NCI-H82 (cell line): ENCODE results near the gene STON2.
"Not testable (repeated sequence)": the region's sequence is repeated elsewhere in the genome, so short reads cannot be mapped to it uniquely, and the experiment has no call there.

Source experiments
- DNase-seq: peaks from one replicate; lab custom pipeline; 2025; lab: John Stamatoyannopoulos, UW

The STON2 gene

GRCh38 chr14:81382517-81383225 is 17.5 kb downstream of the STON2 start:
- DNase-seq: no peak

GRCh38 chr14:81380009-81380408 is 20.1 kb downstream of the STON2 start:
- DNase-seq: not testable (repeated sequence)

GRCh38 chr14:81371802-81372201 is 28.3 kb downstream of the STON2 start:
- no peak for DNase-seq

- no peak for DNase-seq
Observed at GRCh38 chr14:81367563-81367962, 32.6 kb downstream of the STON2 start.

- no peak for DNase-seq
Observed at GRCh38 chr14:81366884-81367283, 33.2 kb downstream of the STON2 start.

GRCh38 chr14:81366214-81366613 is 33.9 kb downstream of the STON2 start:
- peak; percentile 50 for DNase-seq

GRCh38 chr14:81363746-81364378 is 36.3 kb downstream of the STON2 start:
- peak; percentile 65 for DNase-seq

GRCh38 chr14:81353691-81354323 is 46.3 kb downstream of the STON2 start:
- DNase-seq: no peak

GRCh38 chr14:81352413-81352812 is 47.7 kb downstream of the STON2 start:
- no peak for DNase-seq

GRCh38 chr14:81351205-81351604 is 48.9 kb downstream of the STON2 start:
- DNase-seq: no peak

GRCh38 chr14:81350344-81351130 is 49.6 kb downstream of the STON2 start:
- no peak for DNase-seq

- no peak for DNase-seq
Observed at GRCh38 chr14:81348061-81348460, 52.1 kb downstream of the STON2 start.

GRCh38 chr14:81345781-81346180 is 54.3 kb downstream of the STON2 start:
- DNase-seq: no peak

- DNase-seq: no peak
Observed at GRCh38 chr14:81344481-81345160, 55.5 kb downstream of the STON2 start.

- no peak for DNase-seq
Observed at GRCh38 chr14:81343701-81344100, 56.4 kb downstream of the STON2 start.

- DNase-seq: no peak
Observed at GRCh38 chr14:81342850-81343580, 57.1 kb downstream of the STON2 start.

- DNase-seq: no peak
Observed at GRCh38 chr14:81341781-81342180, 58.3 kb downstream of the STON2 start.

GRCh38 chr14:81341370-81341769 is 58.8 kb downstream of the STON2 start:
- no peak for DNase-seq

- no peak for DNase-seq
Observed at GRCh38 chr14:81340201-81340600, 59.9 kb downstream of the STON2 start.

- DNase-seq: no peak
Observed at GRCh38 chr14:81337073-81337472, 63.1 kb downstream of the STON2 start.

- no peak for DNase-seq
Observed at GRCh38 chr14:81336009-81336408, 64.1 kb downstream of the STON2 start.
